ENCODE results near the gene TMEM242. TPM values are rescaled to one million over a fixed set of nuclear protein-coding genes. Genes with fewer than 3 reads are reported as not detected.

Gene TMEM242
- 4.9 and 5.1 TPM in 2 replicates for total RNA-seq

GRCh38 chr6:157323255-157323965, at the start of gene TMEM242:
TSS of gene TMEM242 (minus strand) at chr6:157323519. CDS start at chr6:157323499, 20 bp downstream.

Other genes with a start within 250 kb of the TMEM242 start
- gene ZDHHC14, start 57.7 kb upstream of the TMEM242 start, total RNA-seq = 1.7 and 5.8 TPM in 2 replicates